Measurements from ENCODE around the gene TTLL7.

TTLL7 gene

DNA sequence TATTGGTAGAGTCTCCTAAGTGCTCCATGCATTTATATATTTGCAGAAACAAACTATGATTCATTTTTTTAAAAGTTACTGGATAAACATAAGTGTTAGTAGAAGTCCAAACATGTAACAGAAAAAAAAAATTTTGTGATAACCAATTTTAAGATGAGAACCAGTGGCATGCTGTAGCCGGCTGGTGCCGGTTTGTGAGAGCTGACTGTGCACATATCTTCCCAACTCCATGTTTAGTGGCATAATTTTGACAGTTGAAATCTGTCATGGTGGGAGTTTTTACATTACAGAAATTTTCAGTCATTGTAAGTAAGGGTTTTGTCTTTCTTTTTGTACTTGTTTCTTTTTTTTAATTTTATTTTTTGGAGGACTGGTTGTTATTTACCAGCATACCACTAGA is 141.2 kb downstream of the TTLL7 start:
- no peak for DNase-seq

- DNase-seq: no peak
Measured at GRCh38 chr1:83857103-83857502, 141.8 kb downstream of the TTLL7 start.

GRCh38 chr1:83856381-83856780 is 142.6 kb downstream of the TTLL7 start:
- DNase-seq: no peak

- no peak for DNase-seq
Measured at GRCh38 chr1:83854456-83854855, 144.5 kb downstream of the TTLL7 start.

- DNase-seq: no peak
Measured at GRCh38 chr1:83850834-83851233, 148.1 kb downstream of the TTLL7 start.

GRCh38 chr1:83849191-83850061 is 149.5 kb downstream of the TTLL7 start:
- no peak for DNase-seq

DNA sequence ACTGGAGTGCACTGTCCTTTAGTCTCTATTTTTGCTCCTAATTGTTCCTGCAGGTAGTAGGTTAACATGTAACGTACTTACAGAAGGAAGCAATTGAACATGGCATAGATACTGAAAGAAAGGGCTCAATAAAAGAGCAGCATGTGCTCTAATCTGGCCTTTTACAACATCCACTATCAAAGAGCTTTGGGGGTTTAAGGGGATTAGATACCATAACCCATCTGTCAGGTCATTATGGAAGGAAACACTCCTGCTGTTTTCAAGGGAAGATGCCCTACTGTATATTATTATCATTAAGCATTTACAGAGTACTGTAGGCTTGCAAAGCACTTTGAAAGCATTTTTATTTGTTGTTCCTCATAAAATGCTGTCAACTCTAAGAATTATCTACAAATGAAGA is 152.8 kb downstream of the TTLL7 start:
- no peak for DNase-seq

- no peak for DNase-seq
Measured at GRCh38 chr1:83845437-83846071, 153.4 kb downstream of the TTLL7 start.

DNA sequence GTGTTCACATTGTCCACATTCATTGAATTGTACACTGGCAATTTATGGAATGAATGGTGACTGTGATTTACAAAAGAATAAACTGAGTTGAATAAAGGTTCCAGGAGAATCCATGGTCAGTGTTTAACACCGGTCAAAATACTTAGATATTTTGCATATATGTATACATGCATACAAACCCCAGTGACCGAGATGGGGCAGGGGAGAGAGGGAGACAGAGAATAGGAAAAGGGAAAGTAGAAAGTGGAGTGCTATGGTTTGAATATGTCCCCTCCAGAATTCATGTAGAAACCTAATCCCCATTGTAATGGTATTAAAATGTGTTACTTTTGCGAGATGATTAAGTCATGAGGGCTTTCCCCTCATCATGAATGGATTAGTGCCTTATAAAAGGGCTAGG is 154.4 kb downstream of the TTLL7 start:
- no peak for DNase-seq

DNA sequence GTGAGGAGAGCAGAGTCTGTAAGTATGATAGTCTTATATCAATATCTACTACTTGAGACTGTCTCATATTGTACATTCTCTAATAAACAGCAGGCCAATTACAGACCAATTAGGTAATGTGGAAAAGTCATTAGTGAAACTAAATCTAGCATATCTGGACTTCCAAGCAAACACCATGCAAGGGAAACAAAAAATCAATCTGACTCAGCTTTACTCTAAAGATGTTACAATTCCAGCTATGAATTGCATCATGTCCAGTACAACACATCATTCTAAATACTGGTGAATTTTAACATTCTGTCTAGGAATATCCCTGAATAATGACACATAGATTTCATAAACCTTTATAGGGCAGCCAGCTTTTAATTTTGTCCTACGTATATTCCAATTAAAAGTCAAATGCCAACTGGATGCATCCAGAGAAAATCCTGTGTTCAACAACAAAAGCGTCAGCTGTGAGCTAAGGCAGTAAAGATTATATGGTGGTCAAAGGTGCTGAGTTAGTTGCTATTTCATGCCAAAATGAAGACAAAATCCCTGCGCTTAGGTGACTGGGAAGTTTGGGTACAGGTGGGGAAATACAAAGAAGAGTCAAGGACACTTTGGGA is 159.3 kb downstream of the TTLL7 start:
- DNase-seq: no peak

- DNase-seq: no peak
Measured at GRCh38 chr1:83838573-83838972, 160.4 kb downstream of the TTLL7 start.

- no peak for DNase-seq
Measured at GRCh38 chr1:83836543-83836942, 162.4 kb downstream of the TTLL7 start.

- no peak for DNase-seq
Measured at GRCh38 chr1:83834621-83835264, 164.2 kb downstream of the TTLL7 start.

- DNase-seq: no peak
Measured at GRCh38 chr1:83832194-83832593, 166.7 kb downstream of the TTLL7 start.

DNA sequence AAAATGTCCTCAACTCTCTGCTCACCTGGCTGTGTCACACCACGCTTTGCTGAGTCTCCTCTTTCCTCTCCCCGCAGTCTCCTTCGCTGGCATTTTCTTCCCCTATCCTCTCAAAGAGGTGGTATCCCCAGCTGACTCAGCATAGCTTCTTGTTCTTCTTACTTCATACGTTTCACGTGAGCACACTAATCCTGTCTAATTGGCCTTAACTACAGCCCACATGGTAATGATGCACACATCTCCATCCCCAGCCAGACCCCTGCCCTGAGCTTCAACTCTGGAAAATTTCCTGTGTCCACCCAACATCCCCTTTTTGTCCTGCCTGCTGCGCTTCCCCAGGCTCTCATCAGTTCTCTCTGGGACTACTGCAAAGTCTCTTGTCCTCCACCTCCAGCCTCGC is 169.8 kb downstream of the TTLL7 start:
- no peak for DNase-seq

DNA sequence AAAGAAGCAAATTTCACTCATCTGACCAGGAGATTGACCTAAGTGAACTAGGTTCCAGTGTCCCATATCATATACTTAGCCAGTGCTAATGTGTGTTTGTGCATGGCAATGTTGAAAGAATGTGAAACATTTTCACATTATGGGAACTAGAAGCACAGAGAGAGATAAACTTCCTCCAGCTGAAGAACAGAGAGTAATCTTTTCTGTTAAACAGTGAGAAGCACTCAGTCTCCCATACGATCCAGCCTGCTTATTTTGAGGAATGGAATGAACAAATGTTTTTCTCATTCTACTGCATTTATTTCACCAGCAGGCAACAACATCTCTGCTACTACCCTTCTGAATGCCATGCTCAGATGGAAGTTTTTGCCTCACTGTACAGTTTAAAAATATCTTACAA is 170.5 kb downstream of the TTLL7 start:
- no peak for DNase-seq

- DNase-seq: no peak
Measured at GRCh38 chr1:83827741-83828140, 171.2 kb downstream of the TTLL7 start.

DNA sequence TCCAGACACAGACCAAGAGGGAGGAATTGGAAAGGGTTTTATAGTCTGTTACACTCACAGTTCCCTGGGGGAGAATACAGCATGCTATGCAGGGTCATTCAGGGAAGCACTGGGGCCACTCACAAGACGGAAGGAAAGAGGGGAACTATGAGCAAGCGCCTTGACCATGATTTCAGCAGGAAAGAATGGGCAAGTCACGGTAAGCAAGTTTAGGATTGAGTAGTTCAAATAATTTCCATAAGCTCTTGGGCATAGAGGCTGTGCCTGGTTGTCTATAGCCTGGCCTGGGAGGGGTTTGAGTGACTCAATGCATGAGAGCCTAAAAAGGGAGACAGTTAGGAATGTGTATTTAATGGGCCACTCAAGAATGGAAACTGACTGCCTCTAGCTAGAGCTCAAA is 176.7 kb downstream of the TTLL7 start:
- DNase-seq: no peak

GRCh38 chr1:83819436-83819835 is 179.5 kb downstream of the TTLL7 start:
- DNase-seq: no peak

DNA sequence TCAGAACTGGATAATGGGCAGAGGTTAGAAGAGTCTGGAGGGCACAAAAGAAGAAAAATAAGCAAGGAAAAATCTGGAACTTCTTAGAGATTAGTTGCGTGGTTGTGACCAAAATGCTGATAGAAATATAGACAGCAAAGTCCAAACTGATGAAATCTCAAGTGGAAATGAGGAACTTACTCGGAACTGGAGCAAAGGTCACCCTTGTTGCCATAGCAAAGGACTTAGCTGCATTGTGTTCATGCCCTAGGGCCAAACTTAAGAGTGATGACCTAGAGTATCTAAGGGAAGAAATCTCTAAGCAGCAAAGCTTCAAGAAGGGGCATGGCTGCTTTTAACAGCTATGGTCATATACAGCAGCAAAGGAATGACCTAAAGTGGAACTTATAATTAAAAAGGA is 180.0 kb downstream of the TTLL7 start:
- DNase-seq: no peak

- DNase-seq: no peak
Measured at GRCh38 chr1:83816836-83817235, 182.1 kb downstream of the TTLL7 start.

- no peak for DNase-seq
Measured at GRCh38 chr1:83815330-83815729, 183.6 kb downstream of the TTLL7 start.
